Measurements from ENCODE around the gene ADCY3.

- TF ChIP-seq EZH2 (IDR thresholded peaks at IDR 0.05; ENCODE audit: insufficient read depth, poor library complexity, severe bottlenecking), result no peak
- no peak for TF ChIP-seq EZH2phosphoT487 (IDR thresholded peaks at IDR 0.05; ENCODE audit: insufficient read depth, low read depth)
These were observed 28.8 kb downstream of the ADCY3 start for GRCh38 chr2:24891201-24891600.

All from GM23248 (cell line).